GM12891 (cell line): ENCODE results near the gene TST.
A peak's percentile ranks its signal among the peaks of the same experiment; 100 is the strongest.

Source experiments
- DNase-seq: peaks from one replicate; pipeline ENCODE4 v3.0.0; 2011; ENCODE audit warnings: low spot score; ENCODE audit not compliant: insufficient read length
- FAIRE-seq: peaks from 2 replicates; lab custom pipeline; 2011; peaks lifted over from hg19 to GRCh38; lab: Jason Lieb, UNC
- PAX5 ChIP-seq: IDR thresholded peaks from 2 replicates; pipeline ENCODE4 v1.6.1; 2011; ENCODE audit warnings: low read length, moderate library complexity, mild to moderate bottlenecking; ENCODE audit not compliant: insufficient read depth, severe bottlenecking
- POLR2A ChIP-seq: IDR thresholded peaks from 2 replicates; pipeline ENCODE4 v1.6.1; 2011; ENCODE audit warnings: low read depth, low read length, control low read depth
- POLR2AphosphoS5 ChIP-seq: IDR thresholded peaks from 2 replicates; pipeline ENCODE4 v1.6.1; 2011; ENCODE audit warnings: low read depth, low read length, control low read depth
- POU2F2 ChIP-seq: IDR thresholded peaks from 2 replicates; pipeline ENCODE4 v1.6.1; 2011; ENCODE audit warnings: low read depth, mild to moderate bottlenecking, control low read depth, low read length, moderate library complexity
- SPI1 ChIP-seq: IDR thresholded peaks from 2 replicates; pipeline ENCODE4 v1.6.1; 2011; ENCODE audit warnings: low read depth, low read length, control low read depth
- TAF1 ChIP-seq: IDR thresholded peaks from 2 replicates; pipeline ENCODE4 v1.6.1; 2011; ENCODE audit warnings: low read depth, low read length, control low read depth

Gene TST

DNA sequence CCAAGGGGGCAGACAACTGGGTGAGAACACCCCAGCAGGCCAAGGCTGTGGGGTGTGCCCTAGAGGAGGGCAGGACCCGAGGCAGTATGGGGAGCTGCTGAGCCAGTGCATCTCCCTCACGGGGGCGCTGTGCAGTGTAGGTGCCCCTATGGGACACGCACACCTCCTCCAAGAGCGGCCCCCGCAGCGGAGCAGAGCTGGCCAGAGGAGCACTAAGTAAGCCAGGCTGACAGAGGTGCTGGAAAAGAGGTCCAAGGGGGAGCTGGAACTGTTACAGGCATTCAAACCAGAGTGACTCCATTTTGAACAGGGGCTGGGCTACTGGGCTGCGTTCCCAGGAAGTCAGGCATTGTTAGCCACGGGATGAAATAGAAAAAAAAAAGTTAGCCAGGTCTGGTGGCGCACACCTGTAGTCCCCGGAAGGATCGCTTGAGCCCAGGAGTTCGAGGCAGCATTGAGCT is 41.8 kb downstream of the TST start:
- DNase-seq = peak; percentile 62
- no peak for TF ChIP-seq POLR2A
- TF ChIP-seq POU2F2 = peak; percentile 31; the same call in 1 of the 2 replicates
- TF ChIP-seq TAF1 = no peak
- TF ChIP-seq SPI1 = no peak
- peak; percentile 94 for FAIRE-seq

DNA sequence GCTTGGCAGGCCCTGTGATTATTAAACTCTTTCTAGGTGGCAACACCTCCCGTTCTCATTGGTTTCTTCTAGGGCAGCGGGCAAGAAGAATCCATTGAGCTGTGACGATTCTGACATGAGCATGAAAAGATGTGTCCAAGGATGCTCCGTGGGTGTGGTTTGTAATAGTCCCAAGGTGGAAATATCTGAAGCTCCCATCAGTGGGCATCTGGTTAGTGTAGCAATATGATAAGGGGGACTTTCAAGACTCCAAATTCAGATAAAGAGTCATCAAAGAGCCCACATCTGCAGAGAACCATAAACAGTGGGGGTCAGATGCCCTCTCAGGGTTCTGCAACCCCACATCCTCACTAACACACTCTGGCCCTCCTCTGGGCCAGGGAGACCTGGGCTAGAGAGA is 42.6 kb downstream of the TST start:
- FAIRE-seq (no peak), DNase-seq (no peak)
- TF ChIP-seq POU2F2 = no peak

DNA sequence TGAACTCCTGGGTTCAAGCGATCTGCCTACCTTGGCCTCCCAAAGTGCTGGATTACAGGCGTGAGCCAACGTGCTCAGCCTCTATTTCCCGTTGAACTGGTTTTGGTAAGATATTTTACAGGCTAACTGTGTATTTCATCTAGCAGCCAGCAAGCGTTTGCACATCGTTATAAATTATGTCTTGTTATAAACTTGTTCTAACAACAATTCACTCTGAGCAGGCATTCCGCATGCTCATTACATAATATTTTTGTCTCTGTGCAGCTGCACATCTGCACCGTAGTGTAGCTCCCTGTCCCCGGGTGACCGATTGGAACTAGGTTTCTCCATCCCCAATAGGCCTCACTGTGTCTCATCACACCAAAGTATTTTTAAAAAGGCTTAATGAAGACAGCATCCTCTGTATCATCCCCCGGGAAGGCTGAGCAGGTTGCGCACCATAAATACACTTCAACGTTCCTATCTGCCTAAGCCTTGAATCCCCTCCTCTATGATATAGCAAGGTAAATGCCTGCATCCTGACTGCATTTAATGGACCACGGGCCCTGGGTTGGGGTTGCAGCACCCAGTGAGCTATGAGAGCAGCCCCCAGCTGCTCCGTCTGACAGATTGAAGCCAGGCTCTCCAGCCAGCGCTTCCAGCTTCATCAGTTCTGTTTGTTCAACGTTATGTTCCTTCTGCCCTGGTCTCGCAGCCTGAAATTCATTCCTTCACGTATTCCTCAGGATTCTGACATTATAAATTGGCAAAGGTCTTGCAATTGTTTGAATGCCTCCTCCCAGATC is 47.7 kb downstream of the TST start:
- FAIRE-seq (no peak), DNase-seq (no peak)
- TF ChIP-seq POU2F2 (no peak), POLR2AphosphoS5 (no peak), TAF1 (no peak), PAX5 (no peak), SPI1 (no peak), POLR2A (no peak)

DNA sequence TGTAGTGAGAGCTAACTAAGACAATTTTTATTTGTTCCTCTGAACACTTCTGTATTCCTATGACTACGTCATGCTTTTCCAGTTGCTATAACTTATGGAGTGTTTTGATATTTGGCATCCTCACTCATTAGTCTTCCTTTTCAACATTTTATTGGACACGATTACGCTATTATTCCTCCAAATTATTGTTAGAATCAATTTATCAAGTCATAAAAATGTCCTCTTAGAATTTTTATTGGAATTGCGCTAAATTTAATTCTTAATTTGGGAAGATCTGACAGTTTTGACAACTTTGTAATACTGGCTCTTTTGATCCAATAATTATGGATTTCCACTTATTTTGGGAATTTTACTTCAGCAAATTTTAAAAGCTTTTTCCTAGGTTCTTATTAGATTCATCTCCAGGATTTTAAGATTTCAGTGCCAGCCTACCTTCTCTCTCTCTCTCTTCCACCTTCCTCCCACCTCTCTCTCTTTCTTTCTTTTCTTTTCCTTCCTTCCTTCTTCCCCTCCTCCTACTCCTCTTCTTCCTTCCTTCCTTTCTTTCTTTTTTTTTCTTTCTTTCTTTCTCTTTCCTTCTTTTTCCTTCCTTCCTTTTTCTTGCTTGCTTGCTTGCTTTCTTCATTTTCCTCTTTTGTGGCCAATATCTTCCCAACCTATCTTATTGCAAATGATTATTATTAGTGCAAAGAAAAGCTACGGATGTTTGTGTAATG is 50.8 kb downstream of the TST start:
- no peak for TF ChIP-seq POLR2AphosphoS5
- no peak for TF ChIP-seq PAX5
- no peak for TF ChIP-seq TAF1
- TF ChIP-seq POU2F2 = no peak
- TF ChIP-seq SPI1 = no peak
- TF ChIP-seq POLR2A = no peak
- FAIRE-seq = no peak
- no peak for DNase-seq

DNA sequence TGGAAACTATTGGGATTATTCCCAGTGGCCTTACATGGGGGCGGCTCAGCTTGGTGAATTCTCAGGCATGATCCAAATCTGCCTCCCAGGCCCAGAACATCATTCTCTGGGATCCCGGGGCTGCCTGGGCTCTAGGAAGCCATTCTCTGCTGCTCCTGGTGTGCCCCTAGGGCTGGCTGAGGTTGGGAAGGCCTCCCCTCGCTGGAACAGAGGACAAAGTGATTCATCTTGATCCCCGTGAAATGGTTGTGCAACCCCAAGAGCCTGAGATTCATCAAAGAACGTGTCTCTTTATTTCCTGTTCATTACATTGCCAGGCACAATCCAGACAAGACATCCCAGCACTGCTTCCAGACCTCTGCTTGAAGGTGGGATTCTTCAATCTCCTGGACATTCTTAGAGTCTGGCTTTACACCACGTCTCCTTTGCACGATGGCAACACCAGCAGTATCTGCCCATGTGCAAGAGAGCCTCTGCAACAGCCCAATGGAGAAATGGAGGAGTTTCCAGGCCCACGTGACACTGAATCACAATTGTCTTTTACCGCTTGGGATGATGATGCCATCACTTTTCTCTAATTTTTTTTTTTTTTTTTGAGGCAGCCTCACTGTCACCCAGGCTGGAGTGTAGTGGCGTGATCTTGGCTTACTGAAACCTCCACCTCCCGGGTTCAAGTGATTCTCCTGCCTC is 52.3 kb downstream of the TST start:
- no peak for TF ChIP-seq POLR2A
- no peak for TF ChIP-seq POU2F2
- TF ChIP-seq POLR2AphosphoS5 = no peak
- no peak for TF ChIP-seq TAF1
- TF ChIP-seq SPI1 = no peak
- TF ChIP-seq PAX5 = no peak
- FAIRE-seq (no peak), DNase-seq (no peak)

DNA sequence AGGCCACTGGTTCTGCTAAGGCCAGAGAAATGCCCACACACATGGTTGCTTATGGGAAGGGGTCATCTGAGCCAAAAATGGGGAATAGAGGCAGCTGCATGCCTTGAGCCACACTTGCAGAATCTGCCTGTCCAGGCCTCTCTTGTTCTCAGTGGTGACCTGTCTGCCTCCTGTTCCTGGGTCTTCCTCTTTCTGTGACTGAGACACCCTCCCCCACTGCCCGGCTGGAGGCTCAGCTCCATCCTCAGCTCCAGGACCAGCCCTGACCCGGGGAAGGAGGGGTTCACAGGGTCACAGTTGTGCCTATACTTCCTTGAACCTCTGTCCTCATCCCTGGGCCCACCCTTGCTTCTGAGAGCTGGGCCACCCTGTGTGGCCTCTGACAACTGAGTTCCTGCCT is 53.6 kb downstream of the TST start:
- TF ChIP-seq TAF1 (no peak), POU2F2 (no peak), POLR2AphosphoS5 (no peak), POLR2A (no peak), SPI1 (no peak), PAX5 (no peak)
- FAIRE-seq = no peak
- no peak for DNase-seq

DNA sequence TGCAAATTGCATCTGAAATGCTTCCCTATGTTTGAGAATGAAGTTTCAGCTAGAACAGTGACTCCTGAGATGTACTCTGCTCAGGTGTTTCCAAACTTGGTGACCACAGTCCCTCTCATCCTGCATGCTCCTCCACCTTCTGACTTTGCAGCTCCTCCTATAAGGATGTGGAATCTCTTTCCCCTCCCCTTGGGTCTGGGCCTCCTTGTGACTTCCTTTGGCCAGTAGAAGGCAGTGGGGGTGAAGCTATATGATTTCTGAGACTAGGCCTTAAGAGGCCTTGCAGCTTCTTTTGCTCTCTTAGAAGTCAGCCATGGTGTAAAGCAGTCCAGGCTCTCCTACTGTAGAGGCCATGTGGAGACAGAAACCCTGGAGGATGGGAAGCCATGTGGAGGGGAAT is 55.1 kb downstream of the TST start:
- FAIRE-seq (no peak), DNase-seq (no peak)
- TF ChIP-seq POLR2A (no peak), SPI1 (no peak), PAX5 (no peak)

DNA sequence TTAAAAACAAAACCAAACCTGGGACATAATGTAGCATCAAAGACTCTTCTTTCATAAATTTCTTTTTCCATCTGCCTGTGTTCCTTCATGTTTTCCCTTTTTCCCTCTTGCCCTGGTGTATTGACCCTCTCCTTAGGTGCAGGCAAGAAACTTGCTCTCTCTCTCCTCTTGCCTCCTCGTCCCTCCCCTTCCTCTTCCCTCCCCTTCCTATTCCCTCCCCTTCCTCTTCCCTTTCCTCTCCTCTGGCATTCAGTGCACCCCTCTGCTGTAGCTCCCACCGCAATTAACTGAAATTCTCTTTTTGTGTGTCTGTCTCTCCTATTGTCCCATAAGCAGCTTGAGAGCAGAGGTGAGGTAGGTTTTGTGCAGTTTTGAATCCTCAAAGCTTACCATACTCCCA is 55.9 kb downstream of the TST start:
- no peak for TF ChIP-seq PAX5
- TF ChIP-seq POLR2AphosphoS5 = no peak
- TF ChIP-seq TAF1 = no peak
- TF ChIP-seq POU2F2 = no peak
- no peak for TF ChIP-seq SPI1
- no peak for TF ChIP-seq POLR2A
- FAIRE-seq (no peak), DNase-seq (no peak)

DNA sequence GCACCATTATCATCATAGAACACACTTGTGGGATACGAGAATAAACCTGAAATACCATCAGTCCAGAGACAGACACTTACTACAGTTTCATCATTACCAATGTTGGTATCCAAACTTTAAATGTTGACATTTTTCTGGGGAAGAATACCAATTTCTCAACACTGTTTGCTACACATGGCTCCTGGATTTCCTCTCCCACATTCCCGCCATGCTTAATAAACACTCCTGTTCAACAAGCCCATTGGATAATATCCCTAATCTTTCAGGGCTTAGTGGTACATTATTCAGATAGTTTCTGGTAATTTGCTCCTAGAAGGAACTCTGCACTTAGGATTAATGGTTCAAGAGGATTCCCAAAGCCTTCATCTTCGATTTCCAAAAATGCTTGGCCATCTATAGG is 57.6 kb downstream of the TST start:
- FAIRE-seq = no peak
- DNase-seq = no peak
- no peak for TF ChIP-seq TAF1
- TF ChIP-seq SPI1 = no peak
- TF ChIP-seq PAX5 = no peak
